ENCODE measurements around the gene HMMR.

DNA sequence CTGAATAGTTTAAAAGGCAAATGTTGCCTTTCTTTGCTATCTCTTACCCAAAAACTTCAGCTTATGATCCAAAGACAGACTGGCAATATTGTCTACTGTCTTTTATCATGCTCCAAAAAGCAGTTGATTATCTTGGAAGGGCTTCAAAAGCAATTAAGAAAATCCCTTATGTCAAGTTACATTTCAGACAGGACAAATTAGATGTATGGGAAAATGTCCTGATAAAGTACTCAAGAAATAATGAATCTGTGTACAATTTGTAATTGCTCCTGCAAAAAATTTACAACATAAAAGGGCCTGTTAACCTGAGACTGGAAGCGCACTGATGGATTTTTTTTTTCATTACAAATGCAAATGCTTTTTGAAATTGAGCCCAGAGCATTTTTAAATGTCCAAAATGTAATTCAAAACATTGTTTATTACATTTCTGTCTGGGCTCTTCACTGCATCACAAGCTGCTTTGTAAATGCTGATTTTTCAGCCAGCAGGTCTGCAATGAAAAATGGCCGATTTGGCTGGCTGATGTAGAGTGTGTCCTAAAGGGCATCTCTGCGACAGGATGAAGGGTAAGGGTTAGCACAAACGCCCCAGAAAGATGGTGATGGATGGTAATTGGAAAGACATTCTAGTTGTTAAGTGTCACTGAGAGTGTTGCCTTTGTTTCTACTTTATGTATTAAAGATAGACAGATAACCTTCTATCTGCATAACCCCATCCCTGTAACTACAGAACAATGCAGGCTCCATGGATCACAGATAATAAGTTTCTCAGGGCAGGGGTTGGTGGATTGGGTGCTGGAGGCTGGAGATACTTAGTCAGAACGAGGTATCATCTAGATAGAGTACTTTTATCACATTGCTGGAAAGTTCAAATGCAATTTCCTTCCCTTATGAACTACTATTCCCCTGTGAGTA is 72.0 kb downstream of the HMMR start:
- TF ChIP-seq CTCF (IDR thresholded peaks at IDR 0.05): no peak
- no peak for TF ChIP-seq POLR2A (IDR thresholded peaks at IDR 0.05)
